H1 (cell line): ENCODE measurements around the gene PIP5K1C.

Source experiments
- POLR2AphosphoS5 ChIP-seq: IDR thresholded peaks from 2 replicates; pipeline ENCODE4 v1.6.1; 2011; ENCODE audit warnings: low read depth, low read length
- SIRT6 ChIP-seq: IDR thresholded peaks from one replicate; pipeline ENCODE4 v1.7.1; 2012; ENCODE audit warnings: low read length, inconsistent platforms
- TAF1 ChIP-seq: IDR thresholded peaks from 2 replicates; pipeline ENCODE4 v1.6.1; 2011; ENCODE audit warnings: mild to moderate bottlenecking, low read depth, low read length
- TF ChIP-seq, protein P1 (sequence below): IDR thresholded peaks from 2 replicates; pipeline ENCODE4 v1.6.1; 2011; ENCODE audit warnings: low read length, improper control_type of control experiment
- TF ChIP-seq, protein P2 (sequence below), 3 experiments: IDR thresholded peaks; 1 replicate in 2 of 3; 2 replicates in 1 of 3; pipeline versions ENCODE4 v1.5.1 to v1.6.1; 2011; ENCODE audit warnings: low read length in 3 of 3, mild to moderate bottlenecking in 3 of 3, inconsistent platforms in 2 of 3, low read depth in 1 of 3, moderate library complexity in 1 of 3; ENCODE audit not compliant: insufficient read depth in 1 of 3; ENCODE audit errors: control extremely low read depth in 1 of 3

- TF ChIP-seq POLR2AphosphoS5: no peak
- TF ChIP-seq, protein P1, sequence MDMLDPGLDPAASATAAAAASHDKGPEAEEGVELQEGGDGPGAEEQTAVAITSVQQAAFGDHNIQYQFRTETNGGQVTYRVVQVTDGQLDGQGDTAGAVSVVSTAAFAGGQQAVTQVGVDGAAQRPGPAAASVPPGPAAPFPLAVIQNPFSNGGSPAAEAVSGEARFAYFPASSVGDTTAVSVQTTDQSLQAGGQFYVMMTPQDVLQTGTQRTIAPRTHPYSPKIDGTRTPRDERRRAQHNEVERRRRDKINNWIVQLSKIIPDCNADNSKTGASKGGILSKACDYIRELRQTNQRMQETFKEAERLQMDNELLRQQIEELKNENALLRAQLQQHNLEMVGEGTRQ: no peak
- TF ChIP-seq, protein P2, sequence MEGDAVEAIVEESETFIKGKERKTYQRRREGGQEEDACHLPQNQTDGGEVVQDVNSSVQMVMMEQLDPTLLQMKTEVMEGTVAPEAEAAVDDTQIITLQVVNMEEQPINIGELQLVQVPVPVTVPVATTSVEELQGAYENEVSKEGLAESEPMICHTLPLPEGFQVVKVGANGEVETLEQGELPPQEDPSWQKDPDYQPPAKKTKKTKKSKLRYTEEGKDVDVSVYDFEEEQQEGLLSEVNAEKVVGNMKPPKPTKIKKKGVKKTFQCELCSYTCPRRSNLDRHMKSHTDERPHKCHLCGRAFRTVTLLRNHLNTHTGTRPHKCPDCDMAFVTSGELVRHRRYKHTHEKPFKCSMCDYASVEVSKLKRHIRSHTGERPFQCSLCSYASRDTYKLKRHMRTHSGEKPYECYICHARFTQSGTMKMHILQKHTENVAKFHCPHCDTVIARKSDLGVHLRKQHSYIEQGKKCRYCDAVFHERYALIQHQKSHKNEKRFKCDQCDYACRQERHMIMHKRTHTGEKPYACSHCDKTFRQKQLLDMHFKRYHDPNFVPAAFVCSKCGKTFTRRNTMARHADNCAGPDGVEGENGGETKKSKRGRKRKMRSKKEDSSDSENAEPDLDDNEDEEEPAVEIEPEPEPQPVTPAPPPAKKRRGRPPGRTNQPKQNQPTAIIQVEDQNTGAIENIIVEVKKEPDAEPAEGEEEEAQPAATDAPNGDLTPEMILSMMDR (IDR thresholded peaks at IDR 0.05; ENCODE audit: control extremely low read depth in 1 of 3, insufficient read depth in 1 of 3, low read depth in 1 of 3, low read length in 3 of 3): no peak
- no peak for TF ChIP-seq SIRT6
- TF ChIP-seq TAF1: no peak
Measured at GRCh38 chr19:3697671-3698385, 2.4 kb downstream of the PIP5K1C start.
